Endothelial cell of umbilical vein (primary cell): ENCODE data around the gene FUT8.

ENCODE experiments used
- CTCF ChIP-seq, 2 donors: IDR thresholded peaks; 1 replicate in 1 of 2; 2 replicates in 1 of 2; pipeline ENCODE4 v1.5.1; 2011; ENCODE audit warnings: low read length in 2 of 2, mild to moderate bottlenecking in 2 of 2, moderate library complexity in 2 of 2, control low read depth in 1 of 2, inconsistent platforms in 1 of 2, low read depth in 1 of 2; ENCODE audit not compliant: insufficient read depth in 1 of 2; ENCODE audit errors: extremely low read depth in 1 of 2
- EZH2 ChIP-seq: IDR thresholded peaks from 2 replicates; pipeline ENCODE4 v1.6.1; 2012; ENCODE audit warnings: borderline replicate concordance, low read depth, mild to moderate bottlenecking, moderate library complexity, low read length, inconsistent platforms; ENCODE audit not compliant: severe bottlenecking
- FOS ChIP-seq: IDR thresholded peaks from 2 replicates; pipeline ENCODE4 v1.6.1; 2011; ENCODE audit warnings: mild to moderate bottlenecking, low read length, moderate library complexity, borderline replicate concordance; ENCODE audit not compliant: insufficient read depth
- MYC ChIP-seq: IDR thresholded peaks from one replicate; pipeline ENCODE4 v1.6.1; 2011; ENCODE audit warnings: mild to moderate bottlenecking, low read depth, low read length
- POLR2A ChIP-seq: IDR thresholded peaks from 2 replicates; pipeline ENCODE4 v1.6.1; 2012; ENCODE audit warnings: low read depth, mild to moderate bottlenecking, control low read depth, low read length
- POLR2AphosphoS5 ChIP-seq: IDR thresholded peaks from 2 replicates; pipeline ENCODE4 v1.6.1; 2012; ENCODE audit warnings: low read depth, mild to moderate bottlenecking, control low read depth, low read length, moderate library complexity; ENCODE audit not compliant: insufficient read depth

- TF ChIP-seq POLR2A = no peak
- TF ChIP-seq CTCF (IDR thresholded peaks at IDR 0.05; ENCODE audit: extremely low read depth in 1 of 2, insufficient read depth in 1 of 2, low read depth in 1 of 2, low read length in 2 of 2) = no peak
- no peak for TF ChIP-seq POLR2AphosphoS5
- no peak for TF ChIP-seq EZH2
- no peak for TF ChIP-seq FOS
- TF ChIP-seq MYC = no peak
Measured at GRCh38 chr14:65500075-65500474, 87.5 kb downstream of the FUT8 start.
